HG03280 (cell line): Measurements from ENCODE around the gene SEPTIN11.
A peak's percentile ranks its signal among the peaks of the same experiment; 100 is the strongest.

Source experiments
- ATAC-seq: cut with Tn5 transposase; IDR thresholded peaks from one replicate; pipeline ENCODE4 v1.9.1; 2021; ENCODE audit warnings: mild to moderate bottlenecking, moderate library complexity; ENCODE audit not compliant: unreplicated experiment

SEPTIN11 gene

DNA sequence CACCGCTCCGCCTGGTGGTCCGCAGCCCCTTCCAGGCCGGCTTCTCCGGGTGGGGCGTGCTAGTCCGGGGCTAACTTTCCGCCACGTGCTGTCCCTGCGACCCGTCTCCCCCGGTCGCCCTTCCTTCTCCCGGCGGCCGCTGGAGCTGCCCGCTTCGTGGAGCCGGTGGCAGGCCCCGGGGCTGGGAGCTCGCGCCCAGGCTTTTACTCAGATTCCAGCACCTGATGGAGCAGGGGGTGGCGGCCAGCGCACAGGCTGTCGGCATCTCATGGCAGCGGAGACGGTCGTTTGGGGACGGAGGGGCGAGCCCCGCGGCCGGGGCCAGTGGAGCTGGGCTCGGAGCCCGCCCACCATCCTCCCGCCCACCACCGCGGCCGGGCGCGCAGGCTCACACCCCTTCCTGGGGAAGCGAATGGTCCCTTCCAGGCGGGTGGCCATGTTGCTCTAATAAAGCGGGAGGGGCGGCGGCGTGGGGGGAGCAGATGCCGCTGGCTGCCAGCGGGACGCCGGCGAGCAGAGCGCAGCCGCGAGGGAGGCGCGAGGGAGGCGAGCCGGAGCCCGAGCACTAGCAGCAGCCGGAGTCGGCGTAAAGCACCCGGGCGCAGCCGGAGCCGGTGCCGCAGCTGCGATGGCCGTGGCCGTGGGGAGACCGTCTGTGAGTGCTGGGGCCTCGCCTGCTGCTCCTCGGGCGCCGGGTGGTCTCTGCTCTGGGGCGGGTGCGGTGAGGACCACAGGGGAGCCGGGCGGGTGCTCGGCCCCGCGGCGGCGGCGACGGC is at the start of gene SEPTIN11:
Gene SEPTIN11 (plus strand): TSS at position 477 of the 776 bp plus-strand sequence. CDS start 152 bp downstream, at position 629.
- ATAC-seq, result peak; percentile 67

DNA sequence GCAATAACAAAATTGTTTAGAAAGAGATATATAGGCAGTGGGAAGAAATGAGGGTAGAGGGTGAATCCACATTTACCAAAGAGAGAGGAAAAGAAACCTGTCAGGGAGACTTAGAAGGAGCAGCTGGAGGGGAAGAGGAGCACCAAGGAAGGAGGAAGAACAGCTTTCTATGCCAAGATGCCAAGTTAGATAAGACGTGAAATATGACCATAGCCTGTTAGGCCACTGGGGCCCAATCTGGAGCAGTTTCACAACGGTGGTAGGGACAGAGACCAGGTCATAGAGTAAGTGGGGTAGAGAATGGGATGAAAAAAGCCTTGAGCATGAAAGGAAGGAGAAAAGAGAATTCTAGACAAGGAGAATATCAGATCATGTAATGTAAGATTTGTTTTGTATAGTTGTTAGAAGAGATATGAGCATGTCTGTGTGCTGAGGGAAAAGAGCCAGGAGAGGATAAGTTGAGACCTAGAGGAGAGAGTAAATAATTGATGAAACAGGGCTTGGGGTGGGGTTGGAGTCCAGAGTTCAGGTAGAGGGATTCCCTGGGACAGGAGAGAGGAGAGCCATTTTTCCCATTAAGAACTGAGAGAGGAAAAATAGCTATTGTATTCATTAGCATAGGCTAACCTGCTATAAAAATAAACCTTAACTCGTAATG is 47.2 kb upstream of the SEPTIN11 start:
- no peak for ATAC-seq

GRCh38 chr4:76904646-76905190 is 44.8 kb upstream of the SEPTIN11 start:
- no peak for ATAC-seq

GRCh38 chr4:76905521-76905920 is 44.0 kb upstream of the SEPTIN11 start:
- no peak for ATAC-seq

DNA sequence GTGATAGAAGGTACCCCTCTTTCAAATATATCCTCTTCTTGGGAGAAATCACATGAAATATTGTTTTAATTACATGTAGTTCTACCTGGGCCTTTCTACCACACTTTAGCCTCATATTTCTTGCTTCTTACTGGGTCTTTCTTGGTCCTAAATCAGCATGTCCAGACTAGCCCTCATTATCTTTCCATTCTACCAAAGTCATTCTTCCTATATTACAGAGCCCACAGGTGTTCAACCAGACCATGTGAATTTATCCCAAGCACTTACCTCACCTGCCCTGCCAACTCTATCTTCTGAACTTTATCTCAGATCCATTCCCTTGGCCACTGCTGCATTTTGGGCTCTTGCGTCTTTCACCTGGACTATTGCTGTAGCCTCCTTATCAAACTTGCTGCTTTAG is 39.8 kb upstream of the SEPTIN11 start:
- no peak for ATAC-seq

DNA sequence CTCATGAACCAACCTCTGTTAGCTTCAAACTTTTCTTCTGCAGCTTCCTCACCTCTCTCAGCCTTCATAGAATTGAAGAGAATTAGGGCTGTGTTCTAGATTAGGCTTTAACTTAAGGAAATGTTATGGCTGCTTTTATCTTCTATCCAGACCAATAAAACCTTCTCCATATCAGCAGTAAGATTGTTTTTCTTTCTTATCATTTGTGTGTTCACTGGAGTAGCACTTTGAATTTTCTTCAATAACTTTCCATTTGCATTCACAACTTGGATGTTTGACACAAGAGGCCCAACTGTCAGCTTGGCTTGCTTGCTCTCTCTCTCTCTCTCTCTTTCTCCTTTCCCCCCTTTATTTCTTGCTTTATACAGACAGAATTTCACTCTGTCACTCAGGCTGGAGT is 28.8 kb upstream of the SEPTIN11 start:
- ATAC-seq, result no peak

GRCh38 chr4:76923619-76924357 is 25.8 kb upstream of the SEPTIN11 start:
- ATAC-seq, result no peak

DNA sequence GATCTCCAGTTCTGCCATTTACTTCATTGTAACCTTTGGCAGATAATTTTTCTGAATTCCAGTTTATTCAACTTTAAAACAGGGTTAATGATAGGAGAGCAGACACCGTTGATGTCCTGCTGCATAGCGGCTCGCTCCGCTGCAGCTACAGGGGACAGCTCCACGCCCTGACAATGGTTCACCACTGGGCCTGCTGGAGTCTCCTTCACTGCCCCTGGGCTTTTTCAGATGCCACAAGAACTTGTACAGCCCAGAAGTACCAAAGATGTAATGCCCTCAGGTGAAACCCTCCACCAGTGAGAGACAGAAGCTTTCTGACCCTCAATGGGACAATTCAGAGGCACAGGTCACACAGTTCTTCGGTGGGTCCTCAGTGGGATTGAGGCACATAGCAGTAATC is 22.7 kb upstream of the SEPTIN11 start:
- ATAC-seq, result no peak

DNA sequence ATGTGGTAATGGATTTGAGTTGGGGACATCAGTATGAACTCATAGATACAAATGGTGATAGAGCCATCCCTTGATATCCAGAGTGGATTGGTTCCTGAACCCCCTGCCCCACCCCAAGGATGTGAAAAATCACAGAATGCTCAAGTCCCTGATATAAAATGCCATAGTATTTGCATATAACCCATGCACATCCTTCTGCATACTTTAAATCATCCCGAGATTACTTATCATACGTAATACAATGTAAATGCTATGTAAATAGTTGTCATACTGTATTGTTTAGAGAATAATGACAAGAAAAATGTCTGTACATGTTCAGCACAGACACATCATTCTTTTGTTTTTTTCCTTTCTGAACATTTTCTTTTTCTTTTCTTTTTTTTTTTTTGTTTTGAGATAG is 18.9 kb upstream of the SEPTIN11 start:
- no peak for ATAC-seq

- no peak for ATAC-seq
These were observed 18.5 kb upstream of the SEPTIN11 start for GRCh38 chr4:76931087-76931486.

- no peak for ATAC-seq
These were observed 17.8 kb upstream of the SEPTIN11 start for GRCh38 chr4:76931576-76932276.

GRCh38 chr4:76939184-76939583 is 10.4 kb upstream of the SEPTIN11 start:
- ATAC-seq, result no peak

- ATAC-seq, result no peak
These were observed 6.4 kb upstream of the SEPTIN11 start for GRCh38 chr4:76943129-76943620.

- ATAC-seq, result no peak
These were observed 5.8 kb upstream of the SEPTIN11 start for GRCh38 chr4:76943790-76944189.

- no peak for ATAC-seq
These were observed 2.2 kb upstream of the SEPTIN11 start for GRCh38 chr4:76947369-76947768.

DNA sequence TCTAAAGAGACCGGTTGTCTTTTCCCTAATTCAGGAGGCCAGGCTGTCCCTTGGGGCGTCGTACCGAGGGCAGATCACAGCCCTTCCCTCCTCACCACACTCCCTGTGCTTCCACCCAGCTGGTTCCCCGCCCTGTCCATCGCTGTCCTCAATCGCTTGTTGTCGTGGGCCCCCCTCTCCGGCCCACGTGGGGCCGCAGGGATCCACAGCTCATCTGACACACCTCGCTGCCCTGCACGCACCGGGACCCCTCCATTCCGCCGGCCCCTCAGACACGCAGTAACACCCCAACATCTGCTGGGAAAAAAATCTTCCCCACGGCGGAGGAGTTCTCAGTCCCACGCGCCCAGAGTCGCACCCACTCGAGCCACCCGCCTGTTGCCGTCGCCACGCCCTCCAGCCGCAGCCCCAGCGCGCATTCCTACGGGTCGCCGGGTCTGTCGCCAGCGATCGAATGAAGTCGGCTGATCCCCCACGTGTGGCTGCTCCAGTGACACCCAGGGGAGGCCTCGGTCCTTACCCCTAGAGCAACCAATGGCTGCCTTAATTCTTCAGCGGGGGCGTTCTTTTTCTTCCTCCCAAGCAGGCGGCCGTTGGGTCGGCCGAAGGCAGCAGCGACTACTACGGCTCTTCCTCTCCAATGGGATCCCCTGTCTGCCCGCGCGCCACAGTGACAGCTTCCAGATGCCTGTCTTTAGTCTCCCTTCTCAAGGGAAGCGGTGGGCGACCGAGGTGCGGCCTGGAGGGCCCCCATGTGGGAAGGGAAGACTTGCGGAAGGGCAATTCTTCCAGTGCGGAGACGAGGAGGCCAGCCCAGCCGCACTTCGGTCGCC is 893 bp upstream of the SEPTIN11 start:
- peak; percentile 44 for ATAC-seq

GRCh38 chr4:76950052-76950955 is 752 bp downstream of the SEPTIN11 start:
- ATAC-seq, result peak; percentile 22

DNA sequence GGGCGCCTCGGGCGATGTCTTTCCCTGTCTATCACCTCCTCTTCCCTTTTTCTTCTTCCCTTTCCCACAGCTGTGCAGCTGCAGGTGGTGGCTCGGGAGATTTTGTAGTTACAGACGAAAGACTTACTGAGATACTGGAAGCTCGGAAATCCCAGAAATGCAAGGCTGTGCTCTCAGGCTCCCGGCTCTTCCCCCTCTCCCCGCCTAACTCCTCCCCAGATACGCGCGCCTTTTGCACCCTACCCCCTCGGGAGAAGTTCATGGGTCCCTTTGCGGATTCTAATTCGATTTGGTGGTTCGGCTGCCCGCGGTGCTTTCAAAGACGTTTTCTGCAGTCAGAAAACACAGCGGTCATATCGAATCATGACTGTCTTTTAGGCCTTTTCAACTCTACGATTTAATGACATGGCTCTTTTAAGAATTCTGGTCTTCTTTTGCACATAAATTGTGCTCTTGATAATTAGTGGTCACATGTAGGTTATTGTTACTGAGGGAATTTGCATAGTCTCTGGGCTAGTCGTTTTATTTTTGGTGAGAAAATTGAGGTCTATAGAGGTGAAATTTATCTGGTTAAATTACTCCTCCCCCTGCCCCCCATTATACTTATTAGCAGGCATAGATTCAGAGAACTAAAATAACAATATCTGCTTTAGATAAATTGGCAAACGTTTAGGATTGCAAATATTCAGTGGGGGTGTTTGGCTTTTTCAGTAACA is 1.6 kb downstream of the SEPTIN11 start:
- ATAC-seq, result no peak
